Brain microvascular endothelial cell (primary cell): ENCODE measurements around the gene ITGB7.

Source experiments
- DNase-seq: peaks from one replicate; pipeline ENCODE4 v3.0.0-alpha.2; 2020
- H3K27ac ChIP-seq: fragments of 250-450 bp; sonication (Bioruptor Pico); 2 replicates; pipeline ENCODE4 v1.5.1; 2020; ENCODE audit warnings: mild to moderate bottlenecking, moderate library complexity
- H3K27me3 ChIP-seq: fragments of 250-450 bp; sonication (Bioruptor Pico); replicated peaks from 2 replicates; pipeline ENCODE4 v1.5.1; 2020; ENCODE audit warnings: mild to moderate bottlenecking
- H3K36me3 ChIP-seq: fragments of 250-450 bp; sonication (Bioruptor Pico); replicated peaks from 2 replicates; pipeline ENCODE4 v1.5.1; 2020; ENCODE audit warnings: mild to moderate bottlenecking
- H3K4me3 ChIP-seq: 2 replicates; pipeline ENCODE4 v1.5.1; 2011; ENCODE audit warnings: low read depth, mild to moderate bottlenecking, control low read depth, low read length, moderate library complexity
- in situ Hi-C: cut with HindIII; loops from 2 replicates; pipeline ENCODE4 v1.10.0; 2017; ENCODE audit warnings: low sequenced_read_pairs, low pct_ligation_motif_present
- TF ChIP-seq, protein P1 (sequence below): IDR thresholded peaks from 2 replicates; pipeline ENCODE4 v1.5.1; 2011; ENCODE audit warnings: low read depth, mild to moderate bottlenecking, moderate library complexity, low read length, control low read depth, inconsistent platforms; ENCODE audit errors: missing control alignments

The ITGB7 gene

DNA sequence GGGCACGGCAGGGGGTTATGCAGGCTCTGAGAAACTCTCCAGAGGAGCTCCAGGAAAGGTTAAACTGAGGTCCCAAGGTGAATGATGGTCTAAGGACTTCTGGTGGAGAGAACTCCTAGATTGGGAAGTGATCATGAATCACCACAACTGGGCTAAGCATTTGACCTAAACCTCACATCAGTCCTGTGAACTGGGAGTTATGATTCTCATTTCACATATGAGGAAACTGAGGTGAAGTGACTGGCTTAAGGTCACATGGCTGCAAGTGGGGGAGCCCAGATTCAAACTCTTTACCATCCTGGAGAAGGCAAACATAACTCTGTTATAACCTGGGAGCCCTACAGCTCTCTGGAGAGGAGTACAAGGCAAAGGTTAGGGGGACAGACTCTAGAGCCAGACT lies 20.8 kb upstream of the ITGB7 start:
- no peaks in the 10 kb centered on the region for H3K27me3 ChIP-seq
- DNase-seq, result no peak
- no peak overlapping the region for H3K27ac ChIP-seq
- H3K4me3 ChIP-seq, result no peak overlapping the region
- in situ Hi-C loops, result no loop called here
- H3K36me3 ChIP-seq, result no peaks in the 10 kb centered on the region
- TF ChIP-seq, protein P1, sequence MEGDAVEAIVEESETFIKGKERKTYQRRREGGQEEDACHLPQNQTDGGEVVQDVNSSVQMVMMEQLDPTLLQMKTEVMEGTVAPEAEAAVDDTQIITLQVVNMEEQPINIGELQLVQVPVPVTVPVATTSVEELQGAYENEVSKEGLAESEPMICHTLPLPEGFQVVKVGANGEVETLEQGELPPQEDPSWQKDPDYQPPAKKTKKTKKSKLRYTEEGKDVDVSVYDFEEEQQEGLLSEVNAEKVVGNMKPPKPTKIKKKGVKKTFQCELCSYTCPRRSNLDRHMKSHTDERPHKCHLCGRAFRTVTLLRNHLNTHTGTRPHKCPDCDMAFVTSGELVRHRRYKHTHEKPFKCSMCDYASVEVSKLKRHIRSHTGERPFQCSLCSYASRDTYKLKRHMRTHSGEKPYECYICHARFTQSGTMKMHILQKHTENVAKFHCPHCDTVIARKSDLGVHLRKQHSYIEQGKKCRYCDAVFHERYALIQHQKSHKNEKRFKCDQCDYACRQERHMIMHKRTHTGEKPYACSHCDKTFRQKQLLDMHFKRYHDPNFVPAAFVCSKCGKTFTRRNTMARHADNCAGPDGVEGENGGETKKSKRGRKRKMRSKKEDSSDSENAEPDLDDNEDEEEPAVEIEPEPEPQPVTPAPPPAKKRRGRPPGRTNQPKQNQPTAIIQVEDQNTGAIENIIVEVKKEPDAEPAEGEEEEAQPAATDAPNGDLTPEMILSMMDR, result no peak

DNA sequence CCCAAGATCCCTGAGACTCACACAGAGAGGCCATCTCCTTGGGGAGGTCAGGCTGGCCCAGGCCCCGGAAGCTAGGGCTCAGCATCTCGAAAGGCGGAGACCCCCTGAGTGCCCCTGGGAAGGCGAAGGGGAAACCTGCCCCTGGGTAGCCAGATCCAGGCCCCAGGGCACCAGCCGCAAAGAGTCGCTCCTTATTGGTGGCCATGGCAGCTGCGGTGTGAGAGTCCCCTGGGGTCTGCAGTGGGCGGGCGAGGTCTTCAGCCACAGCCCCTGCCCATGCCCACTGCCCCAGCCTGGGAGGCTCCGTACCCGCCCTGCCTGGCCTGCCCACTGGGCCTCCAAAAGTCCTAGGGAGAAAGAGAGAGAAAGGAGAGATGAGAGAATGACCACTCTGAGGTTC lies 20.3 kb upstream of the ITGB7 start:
- TF ChIP-seq, protein P1, result no peak
- no peak for DNase-seq
- Histone ChIP-seq H3K4me3 (no peak overlapping the region), H3K27ac (no peak overlapping the region), H3K36me3 (no peaks in the 10 kb centered on the region), H3K27me3 (no peaks in the 10 kb centered on the region)
- in situ Hi-C loops, result no loop called here

DNA sequence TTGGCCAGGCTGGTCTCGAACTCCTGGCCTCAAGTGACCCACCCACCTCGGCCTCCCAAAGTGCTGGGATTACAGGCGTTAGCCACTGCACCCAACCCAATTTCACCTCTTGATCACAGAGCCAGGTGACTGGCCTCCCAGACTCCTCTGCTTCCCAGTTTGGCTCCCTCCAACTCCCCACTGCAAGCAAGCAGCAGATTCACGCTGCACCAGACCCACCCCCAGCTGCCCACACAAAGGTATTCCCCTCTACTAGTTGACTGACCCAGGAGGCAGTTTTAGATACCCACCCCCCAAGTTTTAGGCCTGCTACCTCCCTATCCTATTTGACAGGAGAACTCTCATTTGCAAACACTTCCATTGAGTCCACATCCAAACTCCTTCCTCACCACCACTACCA lies 19.8 kb upstream of the ITGB7 start:
- DNase-seq, result no peak
- Histone ChIP-seq H3K4me3 (no peak overlapping the region), H3K27me3 (no peaks in the 10 kb centered on the region), H3K36me3 (no peaks in the 10 kb centered on the region), H3K27ac (no peak overlapping the region)
- in situ Hi-C loops, result no loop called here
- TF ChIP-seq, protein P1, result no peak

DNA sequence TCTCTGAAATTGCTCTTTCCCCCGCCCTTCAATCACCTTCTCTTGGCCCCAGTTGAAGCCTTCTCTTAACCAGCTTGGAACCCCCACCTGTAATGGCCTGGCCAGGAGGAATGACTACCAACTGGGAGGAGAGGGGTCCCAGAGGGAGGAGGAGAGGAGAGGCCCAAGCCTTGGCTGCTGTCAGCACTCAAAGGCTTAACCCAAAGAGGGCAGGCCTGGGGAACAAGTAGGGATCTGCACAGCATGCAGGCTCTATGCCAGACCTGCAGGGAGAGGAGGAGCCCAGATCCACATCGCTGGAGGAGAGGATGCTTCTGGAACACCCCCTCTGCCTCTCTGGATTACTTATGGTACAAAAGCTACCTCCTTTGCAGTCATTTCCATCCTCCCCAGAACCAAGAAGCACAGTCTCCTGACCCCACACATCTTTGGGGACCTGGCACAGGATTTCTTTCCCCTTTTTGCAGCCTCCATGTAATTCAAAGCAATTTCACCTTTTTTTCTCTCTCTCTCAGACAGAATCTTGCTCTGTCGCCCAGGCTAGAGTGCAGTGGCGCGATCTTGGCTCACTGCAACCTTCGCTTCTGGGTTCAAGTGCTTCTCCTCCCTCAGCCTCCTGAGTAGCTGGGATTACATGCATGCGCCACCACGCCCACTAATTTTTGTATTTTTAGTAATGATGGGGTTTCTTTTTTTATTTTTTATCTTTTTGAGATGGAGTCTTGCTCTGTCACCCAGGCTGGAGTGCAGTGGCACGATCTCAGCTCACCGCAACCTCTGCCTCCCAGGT lies 18.8 kb upstream of the ITGB7 start:
- DNase-seq, result no peak
- Histone ChIP-seq H3K4me3 (no peak overlapping the region), H3K36me3 (no peaks in the 10 kb centered on the region), H3K27ac (no peak overlapping the region), H3K27me3 (no peaks in the 10 kb centered on the region)
- TF ChIP-seq, protein P1, result no peak
- in situ Hi-C loops, result no loop called here

DNA sequence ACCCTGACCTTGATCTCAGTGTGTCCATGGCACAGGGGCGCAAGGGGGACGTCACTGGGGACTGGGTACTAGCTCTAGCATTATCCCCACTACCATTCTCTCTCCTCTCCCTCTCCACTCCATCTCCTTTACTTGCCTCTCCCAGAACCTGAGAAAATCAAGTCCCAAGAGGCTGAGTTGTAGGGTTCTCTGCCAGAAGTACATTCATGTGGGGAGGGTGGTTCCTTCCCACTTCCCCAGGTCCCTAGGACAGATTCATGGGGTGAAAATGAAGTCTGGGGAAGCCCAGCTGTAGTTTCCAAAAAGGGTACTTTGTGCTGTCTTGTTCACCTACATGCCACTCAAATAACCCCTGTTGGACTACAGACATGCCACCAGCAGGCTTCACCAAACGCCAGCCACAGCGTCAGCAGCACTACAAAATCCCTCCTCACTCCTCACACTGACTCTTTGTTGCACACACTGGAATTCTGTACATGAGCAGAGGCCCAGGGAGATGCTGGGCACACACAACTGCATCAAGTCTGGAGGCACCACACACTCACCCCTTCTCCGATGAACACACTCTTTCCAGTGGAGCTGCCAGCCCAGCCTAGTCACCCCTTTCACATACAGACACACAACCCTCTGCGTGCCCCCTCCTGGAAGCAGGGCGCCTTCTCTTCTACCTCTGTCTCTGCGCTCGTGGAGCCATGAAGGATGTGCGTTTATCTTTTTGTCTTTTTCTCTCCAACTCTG lies 18.0 kb upstream of the ITGB7 start:
- Histone ChIP-seq H3K36me3 (no peaks in the 10 kb centered on the region), H3K27me3 (no peaks in the 10 kb centered on the region), H3K4me3 (no peak overlapping the region), H3K27ac (no peak overlapping the region)
- TF ChIP-seq, protein P1, result no peak
- no peak for DNase-seq
- in situ Hi-C loops, result no loop called here
